Sigmoid colon (tissue), 7 donors: ENCODE data around the gene PRDM11. TPM values are rescaled to one million over a fixed set of nuclear protein-coding genes. Genes with fewer than 3 reads are reported as not detected.

ENCODE experiments used
- DNase-seq: peaks from one replicate; pipeline ENCODE4 v3.0.0-alpha.2; 2019
- H3K27ac ChIP-seq, 4 donors: fragments of 200-600 bp; sonication (generic); one replicate each; pipeline ENCODE4 v1.5.1; 2016 to 2019; ENCODE audit warnings: mild to moderate bottlenecking in 1 of 4
- H3K27me3 ChIP-seq, 3 donors: fragments of 200-600 bp; sonication (generic); one replicate each; pipeline ENCODE4 v1.5.1; 2019; ENCODE audit warnings: mild to moderate bottlenecking in 1 of 3
- H3K36me3 ChIP-seq, 4 donors: fragments of 200-600 bp; sonication (generic); one replicate each; pipeline ENCODE4 v1.5.1; 2016 to 2019
- H3K4me1 ChIP-seq, 4 donors: fragments of 200-600 bp; sonication (generic); one replicate each; pipeline ENCODE4 v1.5.1; 2017 to 2019
- H3K4me3 ChIP-seq, 4 donors: fragments of 200-600 bp; sonication (generic); one replicate each; pipeline ENCODE4 v1.5.1; 2017 to 2019; ENCODE audit warnings: mild to moderate bottlenecking in 2 of 4, moderate library complexity in 1 of 4
- H3K9me3 ChIP-seq, 4 donors: fragments of 200-600 bp in 3 of 4; sonication (generic) in 3 of 4; one replicate each; pipeline versions ENCODE4 v1.5.1 to v1.6.1; 2013 to 2019
- EP300 ChIP-seq, 4 donors: sonication (generic); formaldehyde crosslinking; IDR thresholded peaks; one replicate each; pipeline ENCODE4 v1.6.1; 2017; ENCODE audit warnings: antibody characterized with exemption in 4 of 4
- POLR2A ChIP-seq, 2 donors: fragments of 450-650 bp; IDR thresholded peaks; one replicate each; pipeline ENCODE4 v1.6.1; 2016; ENCODE audit warnings: antibody characterized with exemption in 2 of 2, mild to moderate bottlenecking in 2 of 2, moderate library complexity in 2 of 2
- POLR2AphosphoS5 ChIP-seq, 4 donors: sonication (generic); formaldehyde crosslinking; IDR thresholded peaks; one replicate each; pipeline ENCODE4 v1.6.1; 2017; ENCODE audit warnings: antibody characterized with exemption in 4 of 4
- WGBS, 2 donors: extraction: QIAGEN DNeasy Blood & Tissue Kit; methylation state at CpG; one replicate each; pipeline ENCODE4 v1.1.7; 2013; 5-methylcytosine and 5-hydroxymethylcytosine counted together
- intact Hi-C: fragments of 100-400 bp; cut with DNase I; formaldehyde crosslinking; loops from one replicate; pipeline ENCODE4 v1.15.1; 2023
- polyA plus RNA-seq, 3 donors: library from polyadenylated mRNA; stranded (reverse); fragments of 200-250 nt; gene quantifications; one replicate each; pipeline ENCODE4 v1.2.3, GENCODE V29; 2013
- total RNA-seq, 4 donors: library from RNA; depleted of rRNA; stranded (reverse); fragments of >200 nt; gene quantifications; one replicate each; pipeline ENCODE4 v1.1.0, GENCODE V29; 2016
- TF ChIP-seq, protein P1 (sequence below), 4 experiments: fragments of 450-650 bp in 3 of 4; fragments of 200-600 bp in 1 of 4; IDR thresholded peaks; one replicate each; pipeline ENCODE4 v1.5.1; 2016 to 2019; ENCODE audit warnings: antibody characterized with exemption in 4 of 4, mild to moderate bottlenecking in 3 of 4, moderate library complexity in 2 of 4
- donor health status: healthy with polysubstance abuse.
- donor health status: Bipolar disorder and iron deficiency.
- donor health status: healthy.

The PRDM11 gene
- total and polyA plus RNA-seq, 7 donors, result 0.92 to 23.2 (median 12.7) TPM

DNA sequence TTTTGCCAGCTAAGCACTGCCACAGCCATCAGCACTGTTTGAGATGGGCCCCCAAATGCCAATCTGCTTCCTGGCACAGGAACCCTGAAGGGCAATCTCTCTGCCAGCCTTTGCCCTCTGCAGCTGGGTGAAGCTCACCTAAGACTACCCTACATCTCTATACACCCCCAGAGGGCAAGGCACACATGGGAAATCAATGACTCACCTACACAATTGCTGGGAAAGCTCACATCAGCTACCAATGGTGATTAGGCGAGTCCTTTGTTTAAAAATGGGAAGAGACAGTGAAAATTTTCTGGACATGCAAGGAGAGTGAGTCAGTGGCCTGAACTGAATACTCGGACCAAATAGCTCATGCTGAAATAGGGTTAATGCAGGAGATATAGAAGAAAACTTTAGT lies 12.6 kb upstream of the PRDM11 start:
- peaks cover 0 to 21% (median 0%) of the 10 kb centered on the region in 3 donors for H3K27me3 ChIP-seq
- H3K9me3 ChIP-seq, result no peaks in the 10 kb centered on the region
- DNase-seq, result no peak
- H3K27ac ChIP-seq, result no peak overlapping the region
- H3K36me3 ChIP-seq, result no peaks in the 10 kb centered on the region
- WGBS, 2 donors, result 87 to 88% methylated on average over 2 of the region's 2 CpGs
- H3K4me1 ChIP-seq, result no peaks in the 10 kb centered on the region
- H3K4me3 ChIP-seq, result no peak overlapping the region
- TF ChIP-seq POLR2A (IDR thresholded peaks at IDR 0.05) (no peak), POLR2AphosphoS5 (IDR thresholded peaks at IDR 0.05) (no peak), EP300 (IDR thresholded peaks at IDR 0.05) (no peak)
- TF ChIP-seq, protein P1, sequence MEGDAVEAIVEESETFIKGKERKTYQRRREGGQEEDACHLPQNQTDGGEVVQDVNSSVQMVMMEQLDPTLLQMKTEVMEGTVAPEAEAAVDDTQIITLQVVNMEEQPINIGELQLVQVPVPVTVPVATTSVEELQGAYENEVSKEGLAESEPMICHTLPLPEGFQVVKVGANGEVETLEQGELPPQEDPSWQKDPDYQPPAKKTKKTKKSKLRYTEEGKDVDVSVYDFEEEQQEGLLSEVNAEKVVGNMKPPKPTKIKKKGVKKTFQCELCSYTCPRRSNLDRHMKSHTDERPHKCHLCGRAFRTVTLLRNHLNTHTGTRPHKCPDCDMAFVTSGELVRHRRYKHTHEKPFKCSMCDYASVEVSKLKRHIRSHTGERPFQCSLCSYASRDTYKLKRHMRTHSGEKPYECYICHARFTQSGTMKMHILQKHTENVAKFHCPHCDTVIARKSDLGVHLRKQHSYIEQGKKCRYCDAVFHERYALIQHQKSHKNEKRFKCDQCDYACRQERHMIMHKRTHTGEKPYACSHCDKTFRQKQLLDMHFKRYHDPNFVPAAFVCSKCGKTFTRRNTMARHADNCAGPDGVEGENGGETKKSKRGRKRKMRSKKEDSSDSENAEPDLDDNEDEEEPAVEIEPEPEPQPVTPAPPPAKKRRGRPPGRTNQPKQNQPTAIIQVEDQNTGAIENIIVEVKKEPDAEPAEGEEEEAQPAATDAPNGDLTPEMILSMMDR (IDR thresholded peaks at IDR 0.05), result no peak
- intact Hi-C loops, result no loop called here

DNA sequence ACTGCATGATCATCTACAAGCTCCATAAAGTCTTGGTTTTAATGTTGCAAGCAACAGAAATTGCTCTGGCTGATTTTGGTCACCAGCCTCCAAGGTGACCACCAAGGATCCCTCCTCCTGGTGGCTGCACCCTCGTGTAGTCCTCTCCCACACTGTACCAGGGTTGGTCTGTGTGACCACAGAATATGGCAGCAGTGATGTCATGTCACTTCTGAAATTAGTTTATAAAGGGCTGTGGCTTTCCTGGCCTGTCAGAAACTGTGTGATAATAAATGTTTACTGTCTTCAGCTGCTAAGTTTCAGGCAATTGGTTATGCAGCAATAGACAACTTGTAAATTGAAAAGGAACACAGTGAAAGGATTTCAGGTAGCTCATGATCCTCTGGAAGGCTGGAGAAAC lies 5.3 kb upstream of the PRDM11 start:
- Histone ChIP-seq H3K27me3 (no peaks in the 10 kb centered on the region), H3K9me3 (no peaks in the 10 kb centered on the region), H3K36me3 (no peaks in the 10 kb centered on the region), H3K4me1 (peaks cover 0 to 11% (median 11%) of the 10 kb centered on the region in 4 donors), H3K4me3 (no peak overlapping the region), H3K27ac (no peak overlapping the region)
- TF ChIP-seq, protein P1 (IDR thresholded peaks at IDR 0.05), result no peak
- TF ChIP-seq POLR2AphosphoS5 (IDR thresholded peaks at IDR 0.05) (no peak), EP300 (IDR thresholded peaks at IDR 0.05) (no peak), POLR2A (IDR thresholded peaks at IDR 0.05) (no peak)
- WGBS, 2 donors, result 6 to 15% methylated on average over 1 of the region's 1 CpG
- DNase-seq, result no peak
- intact Hi-C loops, result no loop called here

DNA sequence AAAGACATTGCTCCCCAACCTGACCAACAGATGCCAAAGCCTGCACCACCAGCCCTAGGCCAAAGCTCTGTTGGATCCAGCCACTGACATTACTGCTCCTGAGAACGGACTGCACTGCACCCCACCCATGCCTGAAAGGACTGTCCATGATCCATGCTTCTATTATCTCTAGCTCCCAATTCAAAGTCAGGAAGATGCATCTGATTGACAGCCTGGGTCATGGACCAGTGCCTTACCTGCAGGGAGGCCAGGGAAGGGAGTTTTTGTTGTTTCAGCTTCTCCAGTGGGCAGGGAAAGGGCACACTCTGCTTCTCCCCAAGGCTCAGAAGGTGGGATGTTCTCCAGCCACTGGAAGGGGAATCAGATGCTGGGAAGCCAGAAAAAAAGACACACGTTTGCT lies 4.8 kb upstream of the PRDM11 start:
- no peaks in the 10 kb centered on the region for H3K27me3 ChIP-seq
- no peak overlapping the region for H3K4me3 ChIP-seq
- H3K9me3 ChIP-seq, result no peaks in the 10 kb centered on the region
- intact Hi-C loops, result no loop called here
- H3K4me1 ChIP-seq, result peaks cover 0 to 12% (median 11%) of the 10 kb centered on the region in 4 donors
- 48 to 77% methylated on average over 2 of the region's 2 CpGs for WGBS, 2 donors
- no peaks in the 10 kb centered on the region for H3K36me3 ChIP-seq
- no peak overlapping the region for H3K27ac ChIP-seq
- TF ChIP-seq POLR2A (IDR thresholded peaks at IDR 0.05) (no peak), EP300 (IDR thresholded peaks at IDR 0.05) (no peak), POLR2AphosphoS5 (IDR thresholded peaks at IDR 0.05) (no peak)
- TF ChIP-seq, protein P1 (IDR thresholded peaks at IDR 0.05), result no peak
- DNase-seq, result no peak

DNA sequence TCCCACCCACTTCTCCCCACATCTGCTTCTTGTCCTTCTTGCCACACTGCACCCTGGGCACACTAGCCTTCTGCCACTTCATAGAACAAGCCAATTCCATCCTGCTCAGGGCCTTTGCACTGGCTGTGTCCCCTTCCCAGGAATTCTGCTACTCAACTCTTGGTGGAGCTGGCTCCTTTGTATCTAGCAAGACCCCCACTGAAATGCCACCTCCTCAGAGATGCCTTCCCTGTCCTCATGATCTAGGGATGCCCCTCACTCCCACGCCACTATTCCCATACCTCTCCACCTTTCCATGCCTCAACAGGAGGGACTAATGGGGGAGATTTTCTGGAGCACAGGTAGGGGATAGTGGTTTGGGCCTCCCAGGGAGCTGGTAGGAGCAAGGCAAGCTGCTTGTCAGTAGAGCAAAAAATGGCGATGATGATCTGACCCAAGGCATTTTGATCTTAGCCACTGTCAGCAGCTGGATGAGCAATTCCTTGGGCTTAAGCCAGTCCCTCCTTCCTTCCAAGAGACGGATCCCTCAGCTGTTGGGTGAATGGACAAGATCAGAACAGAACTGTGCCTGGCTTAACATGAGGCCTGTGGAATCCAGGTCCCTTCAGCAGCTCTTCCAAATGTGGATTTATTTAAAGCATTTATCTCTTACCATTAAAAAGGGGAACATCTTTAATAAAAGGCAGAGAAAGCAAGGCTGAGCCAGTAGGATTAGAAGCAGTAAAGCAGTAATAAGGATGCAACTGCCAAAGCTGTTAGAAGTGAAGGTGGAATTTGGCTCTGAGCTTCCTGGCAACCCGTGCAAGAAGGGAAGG lies 4.0 kb upstream of the PRDM11 start:
- H3K27ac ChIP-seq, result no peak overlapping the region
- H3K9me3 ChIP-seq, result no peaks in the 10 kb centered on the region
- peaks cover 0 to 13% (median 11%) of the 10 kb centered on the region in 4 donors for H3K4me1 ChIP-seq
- peak; percentile 49 for DNase-seq
- no peaks in the 10 kb centered on the region for H3K36me3 ChIP-seq
- 83 to 86% methylated on average over 4 of the region's 4 CpGs for WGBS, 2 donors
- no peak overlapping the region for H3K4me3 ChIP-seq
- TF ChIP-seq EP300 (IDR thresholded peaks at IDR 0.05), result no peak
- TF ChIP-seq, protein P1 (IDR thresholded peaks at IDR 0.05), result no peak
- TF ChIP-seq POLR2AphosphoS5 (IDR thresholded peaks at IDR 0.05), result no peak
- TF ChIP-seq POLR2A (IDR thresholded peaks at IDR 0.05), result no peak
- intact Hi-C loops, result no loop called here
- H3K27me3 ChIP-seq, result no peaks in the 10 kb centered on the region
